Kidney epithelial cell (primary cell): ENCODE results near the gene ATM. TPM values are rescaled to one million over a fixed set of nuclear protein-coding genes. Genes with fewer than 3 reads are reported as not detected.
"Not testable (repeated sequence)": the region's sequence is repeated elsewhere in the genome, so short reads cannot be mapped to it uniquely, and the experiment has no call there.

Experiments
- DNase-seq: peaks from one replicate; pipeline ENCODE4 v3.0.0-alpha.2; 2010; ENCODE audit warnings: low read depth
- H3K27me3 ChIP-seq: 2 replicates; pipeline ENCODE4 v1.6.0; 2011; ENCODE audit warnings: low read length; ENCODE audit not compliant: control insufficient read depth, insufficient read depth
- H3K36me3 ChIP-seq: 2 replicates; pipeline ENCODE4 v1.5.1; 2011; ENCODE audit warnings: low read length; ENCODE audit not compliant: control insufficient read depth, insufficient read depth
- H3K4me3 ChIP-seq: 2 replicates; pipeline ENCODE4 v1.5.1; 2011; ENCODE audit warnings: low read depth, mild to moderate bottlenecking, control low read depth, low read length
- total RNA-seq: library from RNA; depleted of rRNA; stranded (reverse); fragments of >200 nt; gene quantifications from 2 replicates; pipeline ENCODE4 v1.2.3, GENCODE V29; 2015
- TF ChIP-seq, protein P1 (sequence below): IDR thresholded peaks from 2 replicates; pipeline ENCODE4 v1.5.1; 2011; ENCODE audit warnings: mild to moderate bottlenecking, moderate library complexity, low read length, control low read depth, inconsistent platforms; ENCODE audit not compliant: insufficient read depth, poor library complexity, severe bottlenecking

ATM gene
- total RNA-seq, 1 donor from 2014 or later, result 28.5 TPM

DNA sequence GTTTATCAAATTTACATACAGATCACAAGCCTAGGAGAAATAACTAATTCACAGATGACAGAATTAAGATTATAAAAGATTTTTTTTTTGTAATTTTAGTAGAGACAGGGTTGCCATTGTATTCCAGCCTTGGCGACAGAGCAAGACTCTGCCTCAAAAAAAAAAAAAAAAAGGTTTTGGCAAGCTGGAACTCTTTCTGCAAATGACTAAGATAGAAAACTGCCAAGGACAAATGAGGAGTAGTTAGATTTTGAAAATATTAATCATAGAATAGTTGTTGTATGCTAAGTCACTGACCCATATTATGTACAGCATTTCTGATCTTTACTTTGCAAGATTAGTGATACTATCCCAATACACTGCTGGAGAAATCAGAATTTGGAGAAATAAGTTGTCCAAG, 145.3 kb downstream of the ATM start:
- no peaks in the 10 kb centered on the region for H3K27me3 ChIP-seq
- H3K4me3 ChIP-seq, result no peak overlapping the region
- DNase-seq, result no peak
- TF ChIP-seq, protein P1, sequence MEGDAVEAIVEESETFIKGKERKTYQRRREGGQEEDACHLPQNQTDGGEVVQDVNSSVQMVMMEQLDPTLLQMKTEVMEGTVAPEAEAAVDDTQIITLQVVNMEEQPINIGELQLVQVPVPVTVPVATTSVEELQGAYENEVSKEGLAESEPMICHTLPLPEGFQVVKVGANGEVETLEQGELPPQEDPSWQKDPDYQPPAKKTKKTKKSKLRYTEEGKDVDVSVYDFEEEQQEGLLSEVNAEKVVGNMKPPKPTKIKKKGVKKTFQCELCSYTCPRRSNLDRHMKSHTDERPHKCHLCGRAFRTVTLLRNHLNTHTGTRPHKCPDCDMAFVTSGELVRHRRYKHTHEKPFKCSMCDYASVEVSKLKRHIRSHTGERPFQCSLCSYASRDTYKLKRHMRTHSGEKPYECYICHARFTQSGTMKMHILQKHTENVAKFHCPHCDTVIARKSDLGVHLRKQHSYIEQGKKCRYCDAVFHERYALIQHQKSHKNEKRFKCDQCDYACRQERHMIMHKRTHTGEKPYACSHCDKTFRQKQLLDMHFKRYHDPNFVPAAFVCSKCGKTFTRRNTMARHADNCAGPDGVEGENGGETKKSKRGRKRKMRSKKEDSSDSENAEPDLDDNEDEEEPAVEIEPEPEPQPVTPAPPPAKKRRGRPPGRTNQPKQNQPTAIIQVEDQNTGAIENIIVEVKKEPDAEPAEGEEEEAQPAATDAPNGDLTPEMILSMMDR, result no peak
- no peaks in the 10 kb centered on the region for H3K36me3 ChIP-seq

DNA sequence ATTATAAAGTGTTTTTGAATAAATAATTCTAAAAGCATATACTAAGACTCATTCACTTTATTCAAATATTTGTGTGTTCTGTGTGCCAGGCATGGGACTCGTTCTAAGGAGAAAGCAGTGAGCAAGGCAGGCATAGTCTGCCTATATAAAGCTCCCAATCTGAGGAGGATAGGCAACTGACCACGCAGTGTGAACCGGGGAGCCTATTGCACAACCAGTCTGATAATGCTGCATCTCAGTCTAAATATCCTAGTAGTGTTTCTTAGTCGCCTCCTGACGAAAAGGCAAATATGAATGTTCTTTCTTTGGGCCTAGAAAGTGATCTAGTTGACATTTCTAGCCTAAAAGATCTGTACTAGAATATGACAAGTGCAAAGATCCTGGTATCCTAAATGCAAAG, 146.2 kb downstream of the ATM start:
- TF ChIP-seq, protein P1, result no peak
- DNase-seq, result no peak

DNA sequence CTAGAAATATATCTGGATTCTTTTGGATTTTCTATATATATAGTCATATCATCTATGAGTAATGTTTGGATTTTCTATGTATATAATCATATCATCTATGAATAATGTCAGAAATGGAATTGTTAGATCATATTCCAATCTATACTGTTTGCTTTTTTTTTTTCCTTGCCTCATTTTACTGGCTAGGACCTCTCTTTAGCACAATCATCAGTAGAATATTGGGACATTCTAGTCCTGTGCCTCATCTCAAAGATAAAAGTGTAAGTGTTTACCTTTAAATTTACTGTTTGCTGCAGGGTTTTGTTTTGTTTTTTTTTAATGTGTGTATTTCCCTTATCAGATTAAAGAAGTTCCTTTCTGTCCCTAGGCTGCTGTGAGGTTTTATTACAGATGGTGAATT, 147.4 kb downstream of the ATM start:
- Histone ChIP-seq H3K4me3 (no peak overlapping the region), H3K36me3 (no peaks in the 10 kb centered on the region), H3K27me3 (no peaks in the 10 kb centered on the region)
- TF ChIP-seq, protein P1, result no peak
- DNase-seq, result no peak

More for the DNA sequence above, 146.2 kb downstream of the ATM start:
- Histone ChIP-seq H3K36me3 (no peaks in the 10 kb centered on the region), H3K27me3 (no peaks in the 10 kb centered on the region), H3K4me3 (no peak overlapping the region)

DNA sequence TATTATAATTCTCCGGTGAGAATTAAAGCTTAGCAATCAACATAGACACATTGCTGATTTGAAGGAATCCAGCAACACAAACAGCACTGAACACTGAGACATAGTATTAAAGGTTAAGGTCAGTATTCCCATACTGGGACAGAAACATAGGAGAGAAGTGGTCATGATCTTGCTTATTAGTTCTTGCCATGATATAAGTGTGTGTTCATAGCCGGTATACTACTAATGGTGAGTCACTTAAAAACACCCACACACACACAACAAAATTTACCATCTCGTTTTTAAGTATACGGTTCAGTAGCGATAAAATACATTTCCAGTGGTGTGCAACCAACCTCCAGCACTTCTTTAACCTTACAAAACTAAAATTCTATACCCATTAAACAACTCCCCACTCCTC, 148.1 kb downstream of the ATM start:
- no peaks in the 10 kb centered on the region for H3K36me3 ChIP-seq
- TF ChIP-seq, protein P1, result no peak
- H3K4me3 ChIP-seq, result no peak overlapping the region
- no peak for DNase-seq
- no peaks in the 10 kb centered on the region for H3K27me3 ChIP-seq

DNA sequence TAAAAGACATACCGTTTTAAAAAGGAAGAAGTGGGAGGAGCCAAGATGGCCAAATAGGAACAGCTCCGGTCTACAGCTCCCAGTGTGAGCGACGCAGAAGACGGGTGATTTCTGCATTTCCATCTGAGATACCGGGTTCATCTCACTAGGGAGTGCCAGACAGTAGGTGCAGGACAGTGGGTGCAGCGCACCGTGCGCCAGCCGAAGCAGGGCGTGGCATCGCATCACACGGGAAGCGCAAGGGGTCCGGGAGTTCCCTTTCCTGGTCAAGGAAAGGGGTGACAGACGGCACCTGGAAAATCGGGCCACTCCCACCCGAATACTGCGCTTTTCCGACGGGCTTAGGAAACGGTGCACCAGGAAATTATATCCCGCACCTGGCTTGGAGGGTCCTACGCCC, 150.6 kb downstream of the ATM start:
- not testable (repeated sequence) for DNase-seq, H3K27me3 ChIP-seq, H3K36me3 ChIP-seq, H3K4me3 ChIP-seq

DNA sequence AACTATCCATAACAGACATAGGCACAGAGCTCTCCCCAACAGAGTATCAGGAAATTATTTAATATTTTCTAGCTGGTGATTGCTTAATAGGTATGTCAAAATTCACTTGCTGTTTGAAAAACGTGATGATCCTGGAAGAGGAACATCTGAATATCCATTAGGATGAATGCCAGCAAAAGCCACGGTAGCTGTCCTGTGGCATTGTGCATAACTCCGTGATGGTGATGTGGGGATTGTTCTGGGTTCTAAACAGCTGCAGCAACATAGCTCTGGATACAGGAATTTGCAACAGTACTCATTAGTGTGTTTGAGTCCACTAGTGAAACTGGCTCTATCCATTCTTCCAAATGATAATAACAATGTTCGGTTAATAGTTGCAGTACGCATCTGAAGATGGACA, 165.7 kb downstream of the ATM start:
- no peak for DNase-seq
- TF ChIP-seq, protein P1, result no peak
- Histone ChIP-seq H3K27me3 (no peaks in the 10 kb centered on the region), H3K4me3 (no peak overlapping the region), H3K36me3 (no peaks in the 10 kb centered on the region)
